NCI-H1694 (cell line): ENCODE data around the gene TAF10.

Source experiments
- DNase-seq: peaks from one replicate; lab custom pipeline; 2025; lab: John Stamatoyannopoulos, UW

TAF10 gene

GRCh38 chr11:6623391-6624363 is 11.7 kb upstream of the TAF10 start:
- no peak for DNase-seq

- no peak for DNase-seq
Observed at GRCh38 chr11:6622261-6623171, 10.5 kb upstream of the TAF10 start.

GRCh38 chr11:6621711-6622211 is 9.7 kb upstream of the TAF10 start:
- no peak for DNase-seq

GRCh38 chr11:6620636-6621035 is 8.6 kb upstream of the TAF10 start:
- no peak for DNase-seq

- DNase-seq, result peak; percentile 91
Observed at GRCh38 chr11:6619004-6619745, 7.2 kb upstream of the TAF10 start, which contains the start of gene TPP1. Gene TPP1, minus strand, starts transcription at chr11:6619422. Its CDS starts 22 bp downstream, at chr11:6619400.

- DNase-seq, result no peak
Observed at GRCh38 chr11:6618117-6619003, 6.3 kb upstream of the TAF10 start.

- no peak for DNase-seq
Observed at GRCh38 chr11:6617315-6617781, 5.3 kb upstream of the TAF10 start.

GRCh38 chr11:6616596-6617250 is 4.7 kb upstream of the TAF10 start:
- no peak for DNase-seq

GRCh38 chr11:6615882-6616585 is 4.0 kb upstream of the TAF10 start:
- no peak for DNase-seq

GRCh38 chr11:6615046-6615445 is 3.0 kb upstream of the TAF10 start:
- no peak for DNase-seq

GRCh38 chr11:6614446-6614845 is 2.4 kb upstream of the TAF10 start:
- no peak for DNase-seq

- DNase-seq, result no peak
Observed at GRCh38 chr11:6613496-6613895, 1.5 kb upstream of the TAF10 start.

GRCh38 chr11:6611963-6612212 is 128 bp downstream of the TAF10 start:
- no peak for DNase-seq

- DNase-seq, result no peak
Observed at GRCh38 chr11:6611092-6611962, 689 bp downstream of the TAF10 start.

- no peak for DNase-seq
Observed at GRCh38 chr11:6610591-6610990, 1.4 kb downstream of the TAF10 start.

- DNase-seq, result no peak
Observed at GRCh38 chr11:6609502-6610015, 2.5 kb downstream of the TAF10 start.

GRCh38 chr11:6608726-6609501 is 3.1 kb downstream of the TAF10 start:
- DNase-seq, result no peak

- DNase-seq, result no peak
Observed at GRCh38 chr11:6608011-6608410, 4.0 kb downstream of the TAF10 start.
